Sigmoid colon (tissue), 4 donors: Measurements from ENCODE around the gene BDKRB1.

ENCODE experiments used
- CTCF ChIP-seq, 4 experiments: fragments of 450-650 bp in 3 of 4; fragments of 200-600 bp in 1 of 4; IDR thresholded peaks; one replicate each; pipeline ENCODE4 v1.5.1; 2016 to 2019; ENCODE audit warnings: antibody characterized with exemption in 4 of 4, mild to moderate bottlenecking in 3 of 4, moderate library complexity in 2 of 4
- EP300 ChIP-seq, 4 donors: sonication (generic); formaldehyde crosslinking; IDR thresholded peaks; one replicate each; pipeline ENCODE4 v1.6.1; 2017; ENCODE audit warnings: antibody characterized with exemption in 4 of 4

GRCh38 chr14:96297000-96297399 lies 41.0 kb downstream of the BDKRB1 start:
- no peak for TF ChIP-seq EP300 (IDR thresholded peaks at IDR 0.05)
- TF ChIP-seq CTCF (IDR thresholded peaks at IDR 0.05): peak in 2 of 4 experiments; percentile 29 to 44
